ENCODE data around the gene DDX39B. TPM values are rescaled to one million over a fixed set of nuclear protein-coding genes. Genes with fewer than 3 reads are reported as not detected.
"Not testable (repeated sequence)": the region's sequence is repeated elsewhere in the genome, so short reads cannot be mapped to it uniquely, and the experiment has no call there.

DDX39B gene
- total RNA-seq, 1 donor, result 463 TPM

- no peak overlapping the region for H3K4me3 ChIP-seq (ENCODE audit: low read depth, low read length)
- DNase-seq (ENCODE audit: low read depth), result peak; percentile 28
- TF ChIP-seq, protein P1, sequence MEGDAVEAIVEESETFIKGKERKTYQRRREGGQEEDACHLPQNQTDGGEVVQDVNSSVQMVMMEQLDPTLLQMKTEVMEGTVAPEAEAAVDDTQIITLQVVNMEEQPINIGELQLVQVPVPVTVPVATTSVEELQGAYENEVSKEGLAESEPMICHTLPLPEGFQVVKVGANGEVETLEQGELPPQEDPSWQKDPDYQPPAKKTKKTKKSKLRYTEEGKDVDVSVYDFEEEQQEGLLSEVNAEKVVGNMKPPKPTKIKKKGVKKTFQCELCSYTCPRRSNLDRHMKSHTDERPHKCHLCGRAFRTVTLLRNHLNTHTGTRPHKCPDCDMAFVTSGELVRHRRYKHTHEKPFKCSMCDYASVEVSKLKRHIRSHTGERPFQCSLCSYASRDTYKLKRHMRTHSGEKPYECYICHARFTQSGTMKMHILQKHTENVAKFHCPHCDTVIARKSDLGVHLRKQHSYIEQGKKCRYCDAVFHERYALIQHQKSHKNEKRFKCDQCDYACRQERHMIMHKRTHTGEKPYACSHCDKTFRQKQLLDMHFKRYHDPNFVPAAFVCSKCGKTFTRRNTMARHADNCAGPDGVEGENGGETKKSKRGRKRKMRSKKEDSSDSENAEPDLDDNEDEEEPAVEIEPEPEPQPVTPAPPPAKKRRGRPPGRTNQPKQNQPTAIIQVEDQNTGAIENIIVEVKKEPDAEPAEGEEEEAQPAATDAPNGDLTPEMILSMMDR (IDR thresholded peaks at IDR 0.05; ENCODE audit: insufficient read depth, low read depth, low read length), result no peak
These were observed 15.7 kb downstream of the DDX39B start for GRCh38 chr6:31525932-31526591.

- TF ChIP-seq, protein P1 (IDR thresholded peaks at IDR 0.05; ENCODE audit: insufficient read depth, low read depth, low read length), result no peak
- DNase-seq (ENCODE audit: low read depth), result no peak
- no peak overlapping the region for H3K4me3 ChIP-seq (ENCODE audit: low read depth, low read length)
These were observed 16.3 kb downstream of the DDX39B start for GRCh38 chr6:31525553-31525931.

DNA sequence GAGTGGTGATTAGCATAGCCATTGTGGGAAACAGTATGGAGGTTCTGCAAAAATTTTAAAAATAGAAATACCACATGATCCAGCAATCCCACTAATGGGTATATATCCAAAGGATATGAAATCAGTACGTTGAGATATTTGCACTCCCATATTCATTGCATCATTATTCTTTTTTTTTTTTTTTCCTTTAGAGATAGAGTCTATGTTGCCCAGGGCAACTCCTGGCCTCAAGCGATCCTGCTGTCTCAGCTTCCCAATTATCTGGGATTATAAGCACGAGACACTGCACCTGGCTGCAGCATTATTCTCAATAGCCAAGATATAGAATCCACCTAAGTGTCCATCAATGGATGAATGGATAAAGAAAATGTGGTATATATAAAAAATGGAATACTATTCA lies 20.0 kb downstream of the DDX39B start:
- TF ChIP-seq, protein P1 (IDR thresholded peaks at IDR 0.05; ENCODE audit: insufficient read depth, low read depth, low read length), result no peak
- no peak overlapping the region for H3K4me3 ChIP-seq (ENCODE audit: low read depth, low read length)
- no peak for DNase-seq (ENCODE audit: low read depth)

DNA sequence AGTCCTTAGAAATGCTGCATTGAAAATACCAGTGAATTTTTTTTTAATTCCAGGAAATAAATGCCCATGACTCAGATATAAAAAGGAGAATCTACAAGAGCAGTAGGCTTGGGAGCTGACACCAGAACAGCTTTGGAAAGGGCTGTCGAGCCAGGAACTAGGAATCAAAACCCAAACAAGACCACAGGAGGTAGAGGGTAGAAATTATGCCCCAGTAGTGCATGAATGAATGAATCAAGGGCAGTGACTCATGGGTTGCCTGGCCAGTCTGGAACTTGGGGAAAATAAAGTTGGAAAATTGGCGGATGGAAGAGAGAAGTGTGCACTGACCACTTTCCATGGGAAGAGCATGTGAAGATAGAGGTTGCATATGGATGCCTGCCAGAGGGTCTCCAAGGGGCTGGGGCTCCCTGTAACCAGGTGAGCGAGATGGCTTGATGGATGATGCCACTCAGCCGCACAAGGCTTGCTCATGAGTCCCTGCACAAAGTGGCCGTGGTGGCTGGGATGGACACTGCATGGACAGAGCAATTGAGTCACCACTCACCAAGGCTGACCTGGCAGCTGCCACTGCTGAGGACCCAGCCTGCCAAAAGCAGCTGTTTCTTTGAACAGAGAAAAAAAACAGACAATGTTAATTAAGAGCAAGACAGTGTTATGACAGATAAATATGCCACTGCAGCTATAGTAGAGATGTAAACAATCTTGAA lies 28.2 kb downstream of the DDX39B start:
- DNase-seq (ENCODE audit: low read depth), result no peak
- TF ChIP-seq, protein P1 (IDR thresholded peaks at IDR 0.05; ENCODE audit: insufficient read depth, low read depth, low read length), result no peak
- no peak overlapping the region for H3K4me3 ChIP-seq (ENCODE audit: low read depth, low read length)

DNA sequence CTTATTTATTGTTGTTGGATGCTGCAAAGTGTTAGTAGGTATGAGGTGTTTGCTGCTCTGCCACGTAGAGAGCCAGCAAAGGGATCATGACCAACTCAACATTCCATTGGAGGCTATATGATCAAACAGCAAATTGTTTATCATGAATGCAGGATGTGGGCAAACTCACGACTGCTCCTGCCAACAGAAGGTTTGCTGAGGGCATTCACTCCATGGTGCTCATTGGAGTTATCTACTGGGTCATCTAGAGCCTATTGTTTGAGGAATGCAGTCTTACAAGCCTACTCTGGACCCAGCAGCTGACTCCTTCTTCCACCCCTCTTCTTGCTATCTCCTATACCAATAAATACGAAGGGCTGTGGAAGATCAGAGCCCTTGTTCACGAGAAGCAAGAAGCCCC lies 31.8 kb downstream of the DDX39B start:
- DNase-seq (ENCODE audit: low read depth), result no peak
- TF ChIP-seq, protein P1 (IDR thresholded peaks at IDR 0.05; ENCODE audit: insufficient read depth, low read depth, low read length), result no peak
- H3K4me3 ChIP-seq (ENCODE audit: low read depth, low read length), result no peak overlapping the region

- not testable (repeated sequence) for DNase-seq (ENCODE audit: low read depth); H3K4me3 ChIP-seq (ENCODE audit: low read depth, low read length)
These were observed 32.8 kb downstream of the DDX39B start for GRCh38 chr6:31509036-31509435.

DNA sequence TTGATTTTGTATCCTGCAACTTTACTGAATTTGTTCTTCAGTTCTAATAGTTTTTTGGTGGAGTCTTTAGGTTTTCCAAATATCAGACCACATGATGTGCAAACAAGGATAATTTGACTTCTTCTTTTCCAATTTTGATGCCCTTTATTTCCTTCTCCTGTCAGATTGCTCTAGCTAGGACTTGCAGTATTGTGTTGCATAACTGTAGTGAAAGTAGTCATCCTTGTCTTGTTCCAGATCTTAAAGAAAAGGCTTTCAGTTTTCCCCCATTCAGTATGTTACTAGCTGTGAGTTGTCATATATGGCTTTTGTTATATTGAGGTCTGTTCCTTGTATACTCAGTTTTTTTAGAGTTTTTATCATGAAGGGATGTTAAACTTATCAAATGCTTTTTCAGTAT lies 39.2 kb downstream of the DDX39B start:
- peak; percentile 17 for DNase-seq (ENCODE audit: low read depth)
- TF ChIP-seq, protein P1 (IDR thresholded peaks at IDR 0.05; ENCODE audit: insufficient read depth, low read depth, low read length), result no peak
- H3K4me3 ChIP-seq (ENCODE audit: low read depth, low read length), result no peak overlapping the region

- peak; percentile 38 for DNase-seq (ENCODE audit: low read depth)
These were observed 42.2 kb downstream of the DDX39B start for GRCh38 chr6:31499648-31500047.

More at GRCh38 chr6:31499648-31500047, 42.2 kb downstream of the DDX39B start:
- not testable (repeated sequence) for H3K4me3 ChIP-seq (ENCODE audit: low read depth, low read length)
